Liver (tissue), 9 donors: Measurements from ENCODE around the gene ZFP36L2. TPM values are rescaled to one million over a fixed set of nuclear protein-coding genes. Genes with fewer than 3 reads are reported as not detected.

Experiments used
- DNase-seq: peaks from one replicate; pipeline ENCODE4 v3.0.0-alpha.2; 2017; ENCODE audit warnings: low spot score
- H3K27ac ChIP-seq, 2 donors: one replicate each; pipeline ENCODE4 v1.7.0; 2013; ENCODE audit warnings: inconsistent platforms in 2 of 2, low read length in 2 of 2, control low read depth in 1 of 2, low read depth in 1 of 2, mild to moderate bottlenecking in 1 of 2
- H3K27me3 ChIP-seq, 4 donors: one replicate each; pipeline versions ENCODE4 v1.6.1 to v1.7.0; 2013; ENCODE audit warnings: low read length in 3 of 4, inconsistent platforms in 1 of 4, mild to moderate bottlenecking in 1 of 4, moderate library complexity in 1 of 4; ENCODE audit not compliant: control insufficient read depth in 4 of 4, insufficient read depth in 4 of 4
- H3K36me3 ChIP-seq, 4 donors: one replicate each; pipeline versions ENCODE4 v1.6.1 to v1.7.0; 2013; ENCODE audit warnings: low read length in 3 of 4, mild to moderate bottlenecking in 3 of 4, low read depth in 1 of 4, moderate library complexity in 1 of 4; ENCODE audit not compliant: control insufficient read depth in 4 of 4, insufficient read depth in 3 of 4
- H3K4me1 ChIP-seq, 4 donors: one replicate each; pipeline versions ENCODE4 v1.6.1 to v1.7.0; 2013; ENCODE audit warnings: low read length in 3 of 4, mild to moderate bottlenecking in 3 of 4, moderate library complexity in 1 of 4; ENCODE audit not compliant: control insufficient read depth in 4 of 4, insufficient read depth in 4 of 4
- H3K4me3 ChIP-seq, 3 donors: one replicate each; pipeline versions ENCODE4 v1.6.1 to v1.7.0; 2013; ENCODE audit warnings: low read length in 3 of 3, control low read depth in 1 of 3, low read depth in 1 of 3, mild to moderate bottlenecking in 1 of 3
- H3K9ac ChIP-seq, 2 donors: one replicate each; pipeline ENCODE4 v1.7.0; 2013; ENCODE audit warnings: low read length in 2 of 2, mild to moderate bottlenecking in 2 of 2, moderate library complexity in 2 of 2, control low read depth in 1 of 2, low read depth in 1 of 2
- H3K9me3 ChIP-seq, 4 donors: one replicate each; pipeline versions ENCODE4 v1.6.1 to v1.7.0; 2013; ENCODE audit warnings: low read length in 3 of 4; ENCODE audit not compliant: control insufficient read depth in 4 of 4
- ATF3 ChIP-seq: IDR thresholded peaks from 2 replicates; pipeline ENCODE4 v1.6.1; 2016; ENCODE audit warnings: antibody characterized with exemption
- CTCF ChIP-seq: fragments of 150-350 bp; IDR thresholded peaks from 2 replicates; pipeline ENCODE4 v1.5.1; 2017; ENCODE audit warnings: improper control_type of control experiment, low read depth, low read length; ENCODE audit not compliant: missing input control
- EGR1 ChIP-seq, 2 donors: IDR thresholded peaks; 2 replicates each; pipeline ENCODE4 v1.6.1; 2016 to 2018; ENCODE audit warnings: antibody characterized with exemption in 2 of 2, low read depth in 2 of 2
- FOXA2 ChIP-seq: IDR thresholded peaks from 2 replicates; pipeline ENCODE4 v1.6.1; 2016; ENCODE audit warnings: antibody characterized with exemption
- GABPA ChIP-seq, 2 donors: IDR thresholded peaks in 1 of 2; conservative IDR thresholded peaks in 1 of 2; 2 replicates each; pipeline ENCODE4 v1.6.1; 2016; ENCODE audit warnings: antibody characterized with exemption in 2 of 2, mild to moderate bottlenecking in 1 of 2, moderate library complexity in 1 of 2
- JUND ChIP-seq, 2 donors: IDR thresholded peaks; 2 replicates each; pipeline ENCODE4 v1.6.1; 2016; ENCODE audit warnings: antibody characterized with exemption in 2 of 2
- NR2F2 ChIP-seq: IDR thresholded peaks from 2 replicates; pipeline ENCODE4 v1.6.1; 2016; ENCODE audit warnings: antibody characterized with exemption
- REST ChIP-seq: IDR thresholded peaks from 2 replicates; pipeline ENCODE4 v1.6.1; 2016; ENCODE audit warnings: antibody characterized with exemption, mild to moderate bottlenecking
- RXRA ChIP-seq, 2 donors: IDR thresholded peaks; 2 replicates each; pipeline ENCODE4 v1.6.1; 2017 to 2018; ENCODE audit warnings: antibody characterized with exemption in 2 of 2, mild to moderate bottlenecking in 1 of 2
- SP1 ChIP-seq: IDR thresholded peaks from 2 replicates; pipeline ENCODE4 v1.6.1; 2018; ENCODE audit warnings: antibody characterized with exemption, mild to moderate bottlenecking
- TAF1 ChIP-seq: conservative IDR thresholded peaks from 2 replicates; pipeline ENCODE4 v1.6.1; 2016; ENCODE audit warnings: antibody characterized with exemption, mild to moderate bottlenecking
- YY1 ChIP-seq: IDR thresholded peaks from 2 replicates; pipeline ENCODE4 v1.6.1; 2016; ENCODE audit warnings: antibody characterized with exemption, mild to moderate bottlenecking
- WGBS: extraction: QIAGEN DNeasy Blood & Tissue Kit; methylation state at CpG from one replicate; pipeline ENCODE4 v1.1.7; 2013; 5-methylcytosine and 5-hydroxymethylcytosine counted together
- polyA plus RNA-seq, 2 donors: library from polyadenylated mRNA; stranded (reverse) in 1 of 2; unstranded in 1 of 2; fragments of 200-250 nt in 1 of 2; fragments of >200 nt in 1 of 2; fragmentation: Nextera tagmentation in 1 of 2; extraction: Ambion mirVana in 1 of 2; gene quantifications; one replicate each; pipeline versions ENCODE4 v1.2.1 to v1.2.3, GENCODE V29; 2013 to 2015
- total RNA-seq, 2 donors: library from RNA; depleted of rRNA; stranded (reverse); fragments of >200 nt; gene quantifications; one replicate each; pipeline ENCODE4 v1.2.3, GENCODE V29; 2014
- TF ChIP-seq, protein P1 (sequence below): IDR thresholded peaks from 2 replicates; pipeline ENCODE4 v1.6.1; 2016; ENCODE audit warnings: antibody characterized with exemption
- TF ChIP-seq, protein P2 (sequence below): IDR thresholded peaks from 2 replicates; pipeline ENCODE4 v1.6.1; 2016; ENCODE audit warnings: antibody characterized with exemption
- donor health status: healthy.
- donor health status: healthy.
- donor health status: healthy.
- donor health status: healthy.
- donor health status: healthy.

The ZFP36L2 gene
- total and polyA plus RNA-seq, 4 donors, result 10.3 to 26.8 (median 18.9) TPM

- Histone ChIP-seq H3K4me1 (peaks cover 4 to 15% (median 8%) of the 10 kb centered on the region in 4 donors), H3K9me3 (no peaks in the 10 kb centered on the region), H3K27ac (no peak overlapping the region), H3K27me3 (no peaks in the 10 kb centered on the region), H3K4me3 (no peak overlapping the region), H3K36me3 (no peaks in the 10 kb centered on the region), H3K9ac (no peak overlapping the region)
- no peak for DNase-seq
- no peak for TF ChIP-seq EGR1 (IDR thresholded peaks at IDR 0.05; ENCODE audit: low read depth in 2 of 2)
- TF ChIP-seq ATF3, result no peak
- no peak for TF ChIP-seq CTCF
- TF ChIP-seq, protein P1, sequence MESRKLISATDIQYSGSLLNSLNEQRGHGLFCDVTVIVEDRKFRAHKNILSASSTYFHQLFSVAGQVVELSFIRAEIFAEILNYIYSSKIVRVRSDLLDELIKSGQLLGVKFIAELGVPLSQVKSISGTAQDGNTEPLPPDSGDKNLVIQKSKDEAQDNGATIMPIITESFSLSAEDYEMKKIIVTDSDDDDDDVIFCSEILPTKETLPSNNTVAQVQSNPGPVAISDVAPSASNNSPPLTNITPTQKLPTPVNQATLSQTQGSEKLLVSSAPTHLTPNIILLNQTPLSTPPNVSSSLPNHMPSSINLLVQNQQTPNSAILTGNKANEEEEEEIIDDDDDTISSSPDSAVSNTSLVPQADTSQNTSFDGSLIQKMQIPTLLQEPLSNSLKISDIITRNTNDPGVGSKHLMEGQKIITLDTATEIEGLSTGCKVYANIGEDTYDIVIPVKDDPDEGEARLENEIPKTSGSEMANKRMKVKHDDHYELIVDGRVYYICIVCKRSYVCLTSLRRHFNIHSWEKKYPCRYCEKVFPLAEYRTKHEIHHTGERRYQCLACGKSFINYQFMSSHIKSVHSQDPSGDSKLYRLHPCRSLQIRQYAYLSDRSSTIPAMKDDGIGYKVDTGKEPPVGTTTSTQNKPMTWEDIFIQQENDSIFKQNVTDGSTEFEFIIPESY, result no peak
- TF ChIP-seq, protein P2, sequence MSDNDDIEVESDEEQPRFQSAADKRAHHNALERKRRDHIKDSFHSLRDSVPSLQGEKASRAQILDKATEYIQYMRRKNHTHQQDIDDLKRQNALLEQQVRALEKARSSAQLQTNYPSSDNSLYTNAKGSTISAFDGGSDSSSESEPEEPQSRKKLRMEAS, result no peak
- WGBS, result 91% methylated on average over 16 of the region's 16 CpGs
These were observed 37.6 kb downstream of the ZFP36L2 start for GRCh38 chr2:43188561-43189386.

- H3K9ac ChIP-seq, result no peak overlapping the region
These were observed 39.6 kb downstream of the ZFP36L2 start for GRCh38 chr2:43186679-43187374.

GRCh38 chr2:43186321-43186678 is 40.1 kb downstream of the ZFP36L2 start:
- DNase-seq, result no peak
- Histone ChIP-seq H3K4me3 (no peak overlapping the region), H3K36me3 (no peaks in the 10 kb centered on the region), H3K4me1 (peaks cover 0 to 6% (median 2%) of the 10 kb centered on the region in 4 donors), H3K27me3 (no peaks in the 10 kb centered on the region), H3K9me3 (no peaks in the 10 kb centered on the region), H3K9ac (no peak overlapping the region), H3K27ac (no peak overlapping the region)
- no peak for TF ChIP-seq JUND (IDR thresholded peaks at IDR 0.05)
- TF ChIP-seq GABPA (IDR thresholded peaks at IDR 0.05 in 1 of 2, conservative IDR thresholded peaks at IDR 0.05 in 1 of 2), result no peak
- no peak for TF ChIP-seq REST
- TF ChIP-seq YY1, result no peak
- TF ChIP-seq NR2F2, result no peak
- TF ChIP-seq TAF1, result no peak
- TF ChIP-seq ATF3, result no peak
- no peak for TF ChIP-seq SP1
- TF ChIP-seq, protein P2, result no peak
- TF ChIP-seq FOXA2, result no peak
- no peak for TF ChIP-seq RXRA (IDR thresholded peaks at IDR 0.05)
- WGBS, result 99% methylated on average over 6 of the region's 6 CpGs

More at GRCh38 chr2:43186679-43187374, 39.6 kb downstream of the ZFP36L2 start:
- Histone ChIP-seq H3K9me3 (no peaks in the 10 kb centered on the region), H3K27ac (no peak overlapping the region), H3K4me1 (peaks cover 0 to 6% (median 2%) of the 10 kb centered on the region in 4 donors), H3K36me3 (no peaks in the 10 kb centered on the region), H3K4me3 (no peak overlapping the region), H3K27me3 (no peaks in the 10 kb centered on the region)
- no peak for DNase-seq
- 84% methylated on average over 12 of the region's 12 CpGs for WGBS
- TF ChIP-seq TAF1 (no peak), JUND (IDR thresholded peaks at IDR 0.05) (no peak), SP1 (no peak)
